ENCODE measurements around the gene CAMTA1. TPM values are rescaled to one million over a fixed set of nuclear protein-coding genes. Genes with fewer than 3 reads are reported as not detected.

CAMTA1 gene
- total RNA-seq, 2 donors from 2014 or later, result 100 to 102 TPM

GRCh38 chr1:7606096-7606495 lies 820.8 kb downstream of the CAMTA1 start:
- intact Hi-C loops (cut with DNase I), result no loop called here
- H3K9me3 ChIP-seq, result no peaks in the 10 kb centered on the region
- H3K27me3 ChIP-seq (replicated peaks; ENCODE audit: insufficient read depth), result no peaks in the 10 kb centered on the region
- WGBS, result 85% methylated on average over 4 of the region's 4 CpGs
- no peak overlapping the region for H3K4me3 ChIP-seq
- no peaks in the 10 kb centered on the region for H3K4me1 ChIP-seq (replicated peaks)
- no peak overlapping the region for H3K27ac ChIP-seq
- TF ChIP-seq POLR2AphosphoS5 (IDR thresholded peaks at IDR 0.05) (no peak), CTCF (IDR thresholded peaks at IDR 0.05) (no peak), POLR2A (IDR thresholded peaks at IDR 0.05) (no peak)
- DNase-seq (ENCODE audit: low spot score), result no peak
- H3K36me3 ChIP-seq, result no peaks in the 10 kb centered on the region

- no peak for TF ChIP-seq POLR2A (IDR thresholded peaks at IDR 0.05)
- no peak for TF ChIP-seq POLR2AphosphoS5 (IDR thresholded peaks at IDR 0.05)
- TF ChIP-seq CTCF (IDR thresholded peaks at IDR 0.05), result no peak
- DNase-seq (ENCODE audit: low spot score), result no peak
- H3K4me3 ChIP-seq, result no peak overlapping the region
- H3K27me3 ChIP-seq (replicated peaks; ENCODE audit: insufficient read depth), result no peaks in the 10 kb centered on the region
- no peak overlapping the region for H3K27ac ChIP-seq
- no peaks in the 10 kb centered on the region for H3K9me3 ChIP-seq
- H3K36me3 ChIP-seq, result no peaks in the 10 kb centered on the region
- intact Hi-C loops (cut with DNase I), result no loop called here
- H3K4me1 ChIP-seq (replicated peaks), result no peaks in the 10 kb centered on the region
Observed at GRCh38 chr1:7607097-7607496, 821.8 kb downstream of the CAMTA1 start.

- Histone ChIP-seq H3K4me1 (replicated peaks) (no peaks in the 10 kb centered on the region), H3K27me3 (replicated peaks; ENCODE audit: insufficient read depth) (no peaks in the 10 kb centered on the region), H3K9me3 (no peaks in the 10 kb centered on the region), H3K4me3 (no peak overlapping the region), H3K36me3 (no peaks in the 10 kb centered on the region), H3K27ac (no peak overlapping the region)
- TF ChIP-seq POLR2A (IDR thresholded peaks at IDR 0.05), result no peak
- no peak for TF ChIP-seq POLR2AphosphoS5 (IDR thresholded peaks at IDR 0.05)
- no peak for TF ChIP-seq CTCF (IDR thresholded peaks at IDR 0.05)
- DNase-seq (ENCODE audit: low spot score), result no peak
- intact Hi-C loops (cut with DNase I), result no loop called here
- 58% methylated on average over 10 of the region's 10 CpGs for WGBS
Observed at GRCh38 chr1:7608628-7609305, 823.5 kb downstream of the CAMTA1 start.

- no peak for TF ChIP-seq CTCF (IDR thresholded peaks at IDR 0.05)
- TF ChIP-seq POLR2AphosphoS5 (IDR thresholded peaks at IDR 0.05), result no peak
- TF ChIP-seq POLR2A (IDR thresholded peaks at IDR 0.05), result no peak
- no peak for DNase-seq (ENCODE audit: low spot score)
- no peak overlapping the region for H3K27ac ChIP-seq
- H3K36me3 ChIP-seq, result no peaks in the 10 kb centered on the region
- intact Hi-C loops (cut with DNase I), result no loop called here
- H3K9me3 ChIP-seq, result no peaks in the 10 kb centered on the region
- H3K4me3 ChIP-seq, result no peak overlapping the region
- no peaks in the 10 kb centered on the region for H3K27me3 ChIP-seq (replicated peaks; ENCODE audit: insufficient read depth)
- 83% methylated on average over 7 of the region's 7 CpGs for WGBS
- no peaks in the 10 kb centered on the region for H3K4me1 ChIP-seq (replicated peaks)
Observed at GRCh38 chr1:7609311-7609994, 824.2 kb downstream of the CAMTA1 start.

Measured in prostate gland (tissue), 2 donors.